HG03095 (cell line): ENCODE data around the gene FBXL14.
"Not testable (repeated sequence)": the region's sequence is repeated elsewhere in the genome, so short reads cannot be mapped to it uniquely, and the experiment has no call there.

Source experiments
- ATAC-seq: cut with Tn5 transposase; IDR thresholded peaks from one replicate; pipeline ENCODE4 v1.9.1; 2021; ENCODE audit warnings: moderate library complexity; ENCODE audit not compliant: unreplicated experiment

The FBXL14 gene

DNA sequence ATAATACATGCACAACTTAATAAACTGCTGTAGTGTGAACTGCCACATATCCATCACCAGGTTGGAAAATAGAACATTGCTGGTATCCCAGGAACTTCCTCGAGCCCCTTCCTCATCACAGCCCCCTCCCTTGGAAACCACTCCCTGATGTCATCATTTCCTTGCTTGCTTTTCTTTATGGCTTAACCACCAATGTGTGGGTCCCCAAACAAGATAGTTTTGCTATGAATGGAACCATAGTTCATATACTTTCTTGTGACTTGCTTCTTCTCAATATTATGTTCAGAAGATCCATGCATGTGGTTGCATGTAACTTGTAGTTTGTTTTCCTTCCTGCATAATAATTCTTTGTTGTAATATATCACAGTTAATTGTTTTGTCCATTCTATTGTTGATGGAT, 25.7 kb upstream of the FBXL14 start:
- no peak for ATAC-seq

GRCh38 chr12:1619587-1619986, 25.2 kb upstream of the FBXL14 start:
- no peak for ATAC-seq

GRCh38 chr12:1619159-1619558, 24.8 kb upstream of the FBXL14 start:
- no peak for ATAC-seq

DNA sequence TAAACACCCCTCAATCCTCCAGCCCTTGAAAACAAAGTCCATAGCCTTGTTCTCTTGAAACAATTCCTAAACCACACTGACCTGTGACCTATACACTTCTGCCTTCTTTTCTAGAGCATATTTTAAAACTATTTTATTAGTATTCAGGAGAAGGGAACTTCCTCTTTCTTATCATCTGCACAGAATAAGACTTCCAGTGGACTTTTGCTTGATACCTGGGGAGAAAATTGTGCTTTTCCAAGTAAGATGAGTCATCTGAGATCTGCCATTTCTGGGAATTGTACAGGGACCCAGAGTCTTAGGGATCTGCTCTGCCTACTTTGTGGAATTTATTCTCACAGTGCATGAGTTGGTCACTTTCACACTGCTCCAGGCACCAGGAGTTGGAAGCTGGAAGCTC, 24.1 kb upstream of the FBXL14 start:
- ATAC-seq = no peak

DNA sequence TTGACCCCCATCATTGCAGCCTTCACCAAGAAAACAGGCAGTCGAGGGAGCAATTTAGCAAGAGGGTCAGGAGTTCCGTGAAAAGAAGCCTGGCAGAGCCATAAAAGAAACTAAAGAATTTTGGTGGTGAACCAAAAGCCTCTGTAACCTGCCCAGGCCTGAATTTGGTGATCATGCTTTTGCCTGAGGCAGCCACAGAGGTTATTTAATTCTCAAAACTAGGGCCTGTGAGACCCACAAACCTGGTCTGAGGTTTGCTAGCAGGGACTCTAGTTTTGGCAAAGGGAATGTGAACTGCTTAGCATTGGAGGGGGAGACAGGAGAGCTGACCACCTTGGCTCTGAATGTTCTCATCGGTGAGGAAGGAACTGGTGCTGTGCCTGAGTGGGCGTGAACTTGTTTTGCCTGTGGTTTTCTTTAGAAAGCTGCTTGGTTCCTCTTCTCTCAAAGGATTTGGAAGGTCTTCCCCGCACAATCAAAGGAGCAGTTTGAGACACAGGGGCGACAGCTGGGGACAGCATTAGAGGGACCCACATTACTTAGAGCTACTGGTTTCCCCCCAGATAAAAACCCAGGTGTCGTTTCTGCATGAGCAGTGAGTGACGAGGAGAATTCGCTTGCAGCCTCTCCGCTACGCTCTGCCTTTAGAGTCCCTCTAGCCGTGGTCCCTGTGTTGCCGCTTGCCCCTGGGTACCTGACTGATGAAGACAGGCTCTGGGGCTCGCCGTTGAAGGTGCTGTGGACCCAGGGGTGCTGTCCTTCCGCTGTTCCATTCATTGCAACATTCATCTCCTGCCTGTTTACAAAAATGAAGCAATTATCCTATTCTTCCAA, 22.1 kb upstream of the FBXL14 start:
- no peak for ATAC-seq

GRCh38 chr12:1614360-1614759, 20.0 kb upstream of the FBXL14 start:
- no peak for ATAC-seq

DNA sequence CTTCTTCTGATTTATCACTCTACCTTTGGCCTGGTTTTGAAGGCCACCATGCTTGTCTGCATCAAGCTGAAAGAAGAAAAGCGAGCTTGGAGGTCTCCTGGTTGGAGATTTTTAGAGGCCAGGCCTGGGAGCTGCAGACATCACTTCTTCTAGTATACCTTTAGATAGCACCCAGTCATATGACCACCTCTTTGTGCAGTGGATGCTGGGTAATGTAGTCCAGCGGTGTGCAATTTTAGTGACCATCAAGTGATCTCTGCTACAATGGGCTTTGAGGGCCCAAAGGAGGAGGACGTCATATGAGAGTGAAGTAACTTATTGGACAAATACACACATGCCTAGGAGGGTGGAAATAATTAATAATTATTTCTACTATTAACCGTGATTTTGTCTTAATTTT, 19.5 kb upstream of the FBXL14 start:
- no peak for ATAC-seq

DNA sequence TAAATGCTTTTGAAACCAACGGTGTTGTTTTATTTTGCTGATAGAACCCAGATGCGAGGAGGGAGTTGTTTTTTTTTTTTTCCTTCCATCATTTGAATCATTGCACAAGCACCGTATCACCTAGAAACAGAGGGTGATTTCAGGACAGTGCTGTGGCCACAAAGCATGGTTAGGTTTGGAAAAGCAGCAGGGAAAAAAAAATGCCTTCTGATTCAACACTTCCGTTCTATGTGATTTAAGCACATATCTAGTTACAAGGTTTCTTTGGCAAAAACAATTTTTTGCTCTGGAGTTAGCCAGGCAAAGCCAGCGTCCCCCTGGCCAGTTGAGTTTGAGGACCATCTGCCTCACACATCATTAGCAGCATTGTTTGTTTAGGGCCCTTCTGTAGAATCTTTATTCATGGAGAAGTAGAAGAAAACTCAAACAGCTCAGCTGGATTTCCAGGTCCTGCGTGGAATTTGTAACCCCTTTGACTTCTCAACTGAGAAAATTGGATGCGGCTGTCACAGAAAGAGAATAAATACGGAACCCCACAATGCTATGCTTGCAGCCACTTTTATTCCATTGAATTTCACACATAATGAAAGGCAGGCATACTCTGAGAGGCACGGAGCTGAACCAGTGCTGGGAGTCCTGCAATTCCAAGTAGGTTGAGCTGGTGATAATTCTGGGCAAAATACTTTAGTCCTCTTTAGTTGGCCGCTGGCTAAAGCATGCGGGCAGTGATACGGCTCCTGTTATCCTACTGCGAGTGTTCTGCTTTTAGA, 17.6 kb upstream of the FBXL14 start:
- no peak for ATAC-seq

DNA sequence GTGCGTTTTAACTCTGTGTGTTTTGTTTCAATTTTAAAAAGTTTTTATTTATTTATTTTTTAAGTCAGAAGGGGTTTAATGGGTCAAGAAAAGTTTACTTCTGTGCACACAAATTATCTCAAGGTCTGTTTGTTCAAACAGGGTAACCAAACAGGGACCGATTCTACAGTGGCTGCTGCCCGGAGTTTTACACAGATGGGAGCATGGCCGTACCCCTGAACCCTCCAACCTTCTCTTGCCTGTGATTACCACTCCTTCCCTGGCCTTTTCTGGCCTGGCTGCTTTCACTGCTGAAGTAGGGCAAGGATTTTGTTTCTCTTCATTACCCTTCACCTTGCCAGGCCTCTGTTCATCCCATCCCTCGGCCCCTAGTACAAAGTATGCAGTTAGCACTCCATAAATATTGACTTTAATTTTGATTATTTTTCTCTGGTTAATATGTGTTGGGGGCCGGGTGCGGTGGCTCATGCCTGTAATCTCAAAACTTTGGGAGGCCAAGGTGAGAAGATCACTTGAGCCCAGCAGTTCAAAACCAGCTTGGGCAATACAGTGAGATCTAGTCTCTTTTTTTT, 15.8 kb upstream of the FBXL14 start:
- no peak for ATAC-seq

GRCh38 chr12:1608713-1609119, 14.3 kb upstream of the FBXL14 start:
- no peak for ATAC-seq

DNA sequence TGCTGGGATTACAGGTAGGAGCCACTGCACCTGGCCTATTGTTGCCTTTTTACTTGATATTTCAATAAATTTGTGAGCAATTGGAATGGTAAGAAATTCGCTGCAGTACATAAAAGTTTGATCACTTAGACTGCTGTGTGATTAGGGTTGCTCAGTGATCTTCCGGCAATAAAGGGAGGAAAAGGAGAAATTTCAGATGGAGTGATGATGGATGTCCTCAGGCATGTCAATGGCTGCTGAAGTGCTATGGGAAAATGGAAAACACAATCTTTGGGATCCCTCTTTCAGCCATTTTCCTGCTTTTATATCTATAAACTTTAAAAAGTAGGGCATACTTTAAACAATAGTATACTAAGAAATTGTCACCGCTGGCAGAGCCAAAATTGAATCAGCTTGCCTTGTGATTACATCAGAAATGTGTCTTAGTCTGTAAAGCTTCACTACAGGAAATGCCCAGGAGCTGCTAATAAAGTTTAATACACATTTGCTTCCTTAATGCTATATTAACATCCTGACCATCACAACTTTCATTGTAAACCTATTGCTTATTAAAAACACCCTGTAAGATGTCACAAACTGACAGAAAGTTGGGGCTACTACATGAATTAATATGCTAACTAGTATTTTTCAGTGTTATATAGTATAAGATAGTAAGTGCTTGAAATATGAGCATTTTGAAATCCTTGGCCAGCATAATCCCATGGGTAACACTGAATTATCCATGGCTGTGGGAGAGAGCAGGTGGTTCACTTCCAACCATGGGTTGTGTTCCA, 13.7 kb upstream of the FBXL14 start:
- ATAC-seq = no peak

- peak; percentile 52 for ATAC-seq
These were observed 11.7 kb upstream of the FBXL14 start for GRCh38 chr12:1606021-1606622.

- peak; percentile 1 for ATAC-seq
These were observed 11.0 kb upstream of the FBXL14 start for GRCh38 chr12:1605129-1606020.

DNA sequence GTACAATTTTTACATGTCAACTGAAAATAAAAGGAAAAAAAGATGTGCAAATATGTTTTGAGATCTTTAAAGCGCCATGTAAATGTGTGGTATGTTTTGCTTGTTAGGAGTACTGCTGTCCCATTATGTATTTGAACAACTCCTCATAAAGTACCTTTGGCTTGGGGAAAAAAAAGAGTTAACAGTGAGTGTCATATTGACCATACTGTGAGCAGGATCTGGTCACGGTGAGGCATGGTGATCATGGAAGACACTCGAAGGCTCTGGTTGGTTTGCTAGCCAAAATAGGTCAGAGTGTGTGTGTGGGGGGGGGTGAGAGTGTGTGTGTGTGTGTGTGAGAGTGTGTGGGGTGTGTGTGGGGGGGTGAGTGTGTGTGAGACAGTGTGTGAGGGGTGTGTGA, 10.1 kb upstream of the FBXL14 start:
- no peak for ATAC-seq

- ATAC-seq = no peak
These were observed 9.1 kb upstream of the FBXL14 start for GRCh38 chr12:1603269-1603993.

DNA sequence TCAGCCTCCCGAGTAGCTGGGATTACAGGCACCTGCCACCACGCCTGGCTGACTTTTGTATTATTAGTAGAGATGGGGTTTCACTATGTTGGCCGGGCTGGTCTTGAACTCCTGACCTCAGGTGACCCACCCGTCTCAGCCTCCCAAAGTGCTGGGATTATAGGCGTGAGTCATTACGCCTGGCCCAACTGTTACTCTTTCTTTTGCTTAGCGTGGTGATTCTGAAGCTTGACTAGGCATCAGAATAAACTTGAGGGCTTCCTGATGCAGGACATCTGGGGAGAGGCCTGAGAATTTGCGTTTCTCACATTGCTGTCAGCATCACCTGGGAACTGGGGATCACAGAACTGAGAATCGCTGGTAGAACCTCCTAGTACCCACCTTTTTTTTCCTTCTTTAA, 8.3 kb upstream of the FBXL14 start:
- not testable (repeated sequence) for ATAC-seq

DNA sequence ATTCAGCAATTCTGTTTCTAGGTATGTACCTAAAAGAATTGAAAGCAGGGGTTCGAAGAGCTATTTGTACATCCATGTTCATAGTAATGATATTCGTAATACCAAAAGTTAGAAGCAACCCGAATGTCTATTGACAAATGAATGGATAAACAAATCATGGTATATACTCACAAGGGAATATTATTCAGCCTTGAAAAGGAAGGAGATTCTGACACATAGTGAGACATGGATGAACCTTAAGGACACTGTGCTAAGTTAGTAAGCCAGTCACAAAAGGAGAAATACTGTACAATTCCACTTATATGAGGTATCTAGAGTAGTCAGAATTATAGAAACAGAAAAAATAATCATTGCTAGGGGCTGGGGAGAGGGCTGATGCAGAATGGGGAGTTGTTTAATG, 4.4 kb upstream of the FBXL14 start:
- no peak for ATAC-seq

DNA sequence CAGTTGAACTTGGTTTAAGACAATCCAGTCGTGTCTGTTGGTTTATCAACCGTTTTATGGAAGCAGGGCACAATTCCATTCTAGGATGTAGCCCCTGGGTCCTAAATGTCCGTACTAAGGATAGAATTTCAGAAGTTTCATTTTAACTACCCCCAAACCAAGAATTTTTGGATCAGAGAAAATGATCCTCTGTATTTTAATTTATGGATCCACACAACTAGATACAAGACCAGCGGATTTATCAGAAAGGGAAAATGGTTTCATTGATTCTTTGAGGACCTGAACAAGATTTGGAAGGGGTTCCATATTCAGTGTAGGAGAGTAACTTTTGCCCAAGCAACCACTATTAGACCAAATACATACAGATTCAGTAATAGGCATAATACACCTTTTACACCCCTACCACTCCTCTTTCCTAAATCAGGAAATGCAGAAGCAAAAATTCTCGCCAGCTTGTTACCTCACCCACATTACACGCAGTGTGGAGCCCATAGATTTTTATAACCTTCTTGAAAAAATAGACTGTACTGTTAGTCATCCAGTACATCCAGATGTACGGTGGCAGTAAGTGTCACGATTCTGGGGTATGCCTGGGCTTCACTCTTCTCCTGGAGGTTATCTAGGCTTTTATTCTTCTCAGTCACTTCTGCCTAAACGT, 1.4 kb upstream of the FBXL14 start:
- no peak for ATAC-seq
